Raji (cell line): ENCODE data around the gene PSMA6.

Experiments
- POLR2A ChIP-seq: IDR thresholded peaks from 2 replicates; pipeline ENCODE4 v1.6.1; 2011; ENCODE audit warnings: low read depth, low read length, control low read depth; ENCODE audit not compliant: insufficient read depth

The PSMA6 gene

GRCh38 chr14:35299708-35300107 lies 7.5 kb downstream of the PSMA6 start:
- TF ChIP-seq POLR2A: no peak

- no peak for TF ChIP-seq POLR2A
These were observed 8.0 kb downstream of the PSMA6 start for GRCh38 chr14:35300228-35300627.

GRCh38 chr14:35301735-35302528 lies 9.8 kb downstream of the PSMA6 start:
- no peak for TF ChIP-seq POLR2A

GRCh38 chr14:35303149-35303935 lies 11.2 kb downstream of the PSMA6 start:
- TF ChIP-seq POLR2A: no peak

- TF ChIP-seq POLR2A: no peak
These were observed 12.8 kb downstream of the PSMA6 start for GRCh38 chr14:35304812-35305462.

- no peak for TF ChIP-seq POLR2A
These were observed 13.5 kb downstream of the PSMA6 start for GRCh38 chr14:35305633-35306032.

- TF ChIP-seq POLR2A: no peak
These were observed 13.9 kb downstream of the PSMA6 start for GRCh38 chr14:35306114-35306513.

GRCh38 chr14:35317820-35318219 lies 25.6 kb downstream of the PSMA6 start:
- TF ChIP-seq POLR2A: no peak

- no peak for TF ChIP-seq POLR2A
These were observed 27.3 kb downstream of the PSMA6 start for GRCh38 chr14:35319509-35319908.

- TF ChIP-seq POLR2A: no peak
These were observed 28.3 kb downstream of the PSMA6 start for GRCh38 chr14:35320472-35320871.

- no peak for TF ChIP-seq POLR2A
These were observed 34.2 kb downstream of the PSMA6 start for GRCh38 chr14:35326375-35326774.

- no peak for TF ChIP-seq POLR2A
These were observed 39.7 kb downstream of the PSMA6 start for GRCh38 chr14:35331605-35332516.

- TF ChIP-seq POLR2A: no peak
These were observed 40.5 kb downstream of the PSMA6 start for GRCh38 chr14:35332517-35333263.

GRCh38 chr14:35333264-35333730 lies 41.1 kb downstream of the PSMA6 start:
- TF ChIP-seq POLR2A: no peak
